Adipose tissue (tissue), 3 donors: ENCODE data around the gene SPAG16. TPM values are rescaled to one million over a fixed set of nuclear protein-coding genes. Genes with fewer than 3 reads are reported as not detected.

Source experiments
- H3K27ac ChIP-seq: one replicate; pipeline ENCODE4 v1.5.1; 2013; ENCODE audit warnings: low read depth, low read length
- WGBS, 3 donors: extraction: QIAGEN DNeasy Blood & Tissue Kit; methylation state at CpG; one replicate each; pipeline ENCODE4 v1.1.7; 2013; 5-methylcytosine and 5-hydroxymethylcytosine counted together
- polyA plus RNA-seq, 3 donors: library from polyadenylated mRNA; stranded (reverse); fragments of 200-250 nt; gene quantifications; one replicate each; pipeline ENCODE4 v1.2.3, GENCODE V29; 2013
- donor health status: healthy with polysubstance abuse.
- donor health status: Bipolar disorder and iron deficiency.
- donor health status: healthy.

SPAG16 gene
- polyA plus RNA-seq, 3 donors = 8.1 to 22.7 (median 9.9) TPM

DNA sequence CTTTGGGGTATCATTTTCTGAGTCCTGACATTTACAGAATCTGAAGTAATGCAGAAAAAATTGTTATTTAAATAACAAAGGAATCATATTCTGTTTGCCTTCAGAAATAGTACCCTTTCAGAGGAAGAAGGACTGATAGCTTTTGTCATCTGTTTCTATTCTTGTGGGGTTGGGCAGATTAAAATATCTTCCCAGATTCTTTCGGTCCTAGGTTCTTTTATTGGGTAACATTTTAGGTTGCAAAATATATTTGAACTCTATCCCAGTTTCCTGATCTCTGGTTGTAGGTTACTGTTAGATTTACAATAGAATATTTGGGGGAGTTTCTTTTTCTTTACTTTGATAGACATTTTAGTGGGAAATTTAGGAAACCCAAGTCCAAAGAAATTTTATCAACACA lies 550.5 kb downstream of the SPAG16 start:
- WGBS, 3 donors = 48 to 69% (median 51%) methylated on average over 1 of the region's 1 CpG
- no peak overlapping the region for H3K27ac ChIP-seq

- 12 to 31% (median 28%) methylated on average over 1 of the region's 1 CpG for WGBS, 3 donors
- no peak overlapping the region for H3K27ac ChIP-seq
These were observed 562.6 kb downstream of the SPAG16 start for GRCh38 chr2:213846856-213847255.

DNA sequence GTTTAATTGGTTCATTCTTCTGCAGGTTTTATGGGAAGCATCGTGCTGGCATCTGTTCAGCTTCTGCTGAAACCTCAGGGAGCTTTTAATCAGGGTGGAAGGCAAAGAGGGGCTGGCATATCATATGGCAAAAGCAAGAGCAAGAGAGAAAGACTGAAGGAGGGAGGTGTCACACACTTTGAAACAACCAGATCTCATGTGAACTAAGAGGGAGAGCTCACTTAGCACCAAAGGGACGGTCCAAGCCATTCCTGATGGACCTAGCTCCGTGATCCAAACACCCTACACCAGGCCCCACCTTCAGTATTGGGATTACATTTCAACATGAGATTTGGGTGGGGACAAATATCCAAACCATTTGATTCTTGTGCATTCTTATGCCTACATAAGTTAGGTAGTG lies 563.1 kb downstream of the SPAG16 start:
- H3K27ac ChIP-seq = no peak overlapping the region
- 73 to 84% (median 82%) methylated on average over 3 of the region's 3 CpGs for WGBS, 3 donors

DNA sequence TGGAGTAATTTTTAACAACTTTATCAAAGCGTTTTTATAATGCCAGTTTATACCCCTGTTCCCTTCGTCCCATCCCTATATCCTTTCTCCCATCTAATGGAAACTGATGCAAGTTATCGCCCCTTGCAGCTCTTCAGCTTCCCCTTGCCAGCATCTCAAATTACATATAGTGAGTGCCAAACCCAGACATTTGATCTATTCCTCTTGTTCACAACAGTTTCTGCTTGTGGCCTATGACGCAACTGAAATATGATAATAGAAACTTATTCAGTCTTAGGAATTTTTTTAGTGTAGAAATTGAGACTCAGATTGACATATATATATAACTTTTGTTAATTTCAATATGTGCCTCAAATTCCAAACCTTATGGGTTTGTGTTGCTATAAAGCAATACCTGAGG lies 564.4 kb downstream of the SPAG16 start:
- no peak overlapping the region for H3K27ac ChIP-seq
- 54 to 68% (median 59%) methylated on average over 4 of the region's 4 CpGs for WGBS, 3 donors

GRCh38 chr2:213861638-213862037 lies 577.4 kb downstream of the SPAG16 start:
- no peak overlapping the region for H3K27ac ChIP-seq

DNA sequence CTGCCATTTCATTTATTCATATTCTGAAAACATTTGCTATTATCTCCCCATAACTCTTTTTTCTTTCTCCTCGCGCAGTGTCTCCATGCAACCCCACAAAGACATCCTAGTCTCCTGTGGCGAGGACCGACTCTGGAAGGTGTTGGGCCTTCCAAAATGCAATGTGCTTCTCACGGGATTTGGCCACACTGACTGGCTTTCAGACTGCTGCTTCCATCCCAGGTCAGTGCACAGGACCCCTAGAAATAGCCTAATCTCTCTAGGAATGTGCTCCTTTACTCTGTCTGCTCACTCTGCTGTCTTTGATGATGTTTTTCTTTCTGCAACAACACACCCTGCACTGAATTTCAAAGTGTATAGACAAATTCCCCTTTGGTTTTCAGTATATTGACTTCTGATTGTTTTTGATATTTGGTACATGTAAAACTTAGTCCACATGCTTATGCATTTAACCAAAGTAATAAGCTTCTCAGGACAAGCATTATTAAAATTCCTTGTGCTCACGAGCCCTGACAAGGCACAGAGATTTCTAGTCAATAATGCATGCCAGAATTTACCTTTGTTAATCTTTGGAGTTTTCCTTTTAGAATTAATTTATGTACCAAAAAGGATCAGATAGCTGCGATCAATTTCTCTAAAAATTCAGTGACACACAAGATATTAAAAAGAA lies 578.3 kb downstream of the SPAG16 start:
- H3K27ac ChIP-seq = no peak overlapping the region
- WGBS, 3 donors = 80 to 82% (median 81%) methylated on average over 7 of the region's 7 CpGs

DNA sequence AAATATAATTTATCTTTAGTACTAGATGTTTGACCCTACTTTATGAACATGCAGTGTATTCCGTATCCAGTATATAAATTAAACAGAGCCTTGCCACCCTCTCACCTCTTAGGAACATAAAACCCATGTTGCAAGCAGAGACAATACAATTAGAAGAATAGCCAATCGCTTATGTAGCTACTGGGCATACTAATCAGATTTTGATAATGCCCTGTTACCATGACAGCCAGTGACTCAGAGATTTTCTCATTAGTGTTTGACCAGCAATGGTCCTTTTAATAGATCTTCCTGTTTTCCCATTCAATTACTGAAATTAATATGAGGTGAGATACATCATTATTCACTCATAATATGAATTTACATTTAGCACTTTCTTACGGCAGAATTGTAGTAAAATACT lies 579.3 kb downstream of the SPAG16 start:
- H3K27ac ChIP-seq = no peak overlapping the region
- 53 to 70% (median 69%) methylated on average over 3 of the region's 3 CpGs for WGBS, 3 donors

GRCh38 chr2:213868526-213868925 lies 584.3 kb downstream of the SPAG16 start:
- 0 to 36% (median 0%) methylated on average over 1 of the region's 1 CpG for WGBS, 3 donors
- no peak overlapping the region for H3K27ac ChIP-seq

DNA sequence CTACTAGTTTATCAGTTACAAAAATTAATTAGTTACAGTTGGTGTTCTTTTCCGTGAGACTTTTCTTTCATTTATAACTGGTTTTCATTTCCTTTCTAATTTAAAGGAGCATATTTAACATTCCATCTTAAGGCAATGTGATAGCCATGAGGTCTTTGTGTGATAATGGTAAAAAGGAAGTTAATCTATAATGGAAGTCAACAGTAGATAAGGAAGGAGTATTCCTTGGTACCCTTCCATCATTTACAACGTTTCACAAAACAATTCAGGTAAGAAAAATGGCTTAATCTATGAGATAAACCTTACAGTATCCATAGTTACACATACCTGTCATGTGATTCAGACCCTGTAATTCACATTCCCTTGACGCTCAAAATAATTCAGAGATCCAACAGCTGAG lies 601.2 kb downstream of the SPAG16 start:
- 27 to 61% (median 58%) methylated on average over 3 of the region's 3 CpGs for WGBS, 3 donors
- no peak overlapping the region for H3K27ac ChIP-seq

DNA sequence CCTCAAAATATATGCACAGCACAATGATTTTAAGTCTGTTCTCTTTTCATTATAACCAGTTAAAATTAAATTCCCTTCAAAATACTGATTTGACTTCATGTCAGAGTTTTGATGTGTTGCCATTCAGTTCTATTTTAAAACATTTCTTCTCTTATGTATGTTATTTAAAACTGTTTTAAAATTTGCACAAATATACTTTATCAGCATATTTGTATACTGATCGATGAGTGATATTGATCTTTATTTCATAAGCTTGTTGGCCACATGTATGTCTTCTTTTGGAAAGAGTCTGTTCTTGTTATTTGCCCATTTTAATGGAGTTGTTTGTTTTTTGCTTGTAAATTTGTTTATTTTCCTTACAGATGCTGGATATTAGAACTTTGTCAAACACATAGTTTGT lies 630.2 kb downstream of the SPAG16 start:
- no peak overlapping the region for H3K27ac ChIP-seq
- 0% methylated on average over 1 of the region's 1 CpG for WGBS, 3 donors

DNA sequence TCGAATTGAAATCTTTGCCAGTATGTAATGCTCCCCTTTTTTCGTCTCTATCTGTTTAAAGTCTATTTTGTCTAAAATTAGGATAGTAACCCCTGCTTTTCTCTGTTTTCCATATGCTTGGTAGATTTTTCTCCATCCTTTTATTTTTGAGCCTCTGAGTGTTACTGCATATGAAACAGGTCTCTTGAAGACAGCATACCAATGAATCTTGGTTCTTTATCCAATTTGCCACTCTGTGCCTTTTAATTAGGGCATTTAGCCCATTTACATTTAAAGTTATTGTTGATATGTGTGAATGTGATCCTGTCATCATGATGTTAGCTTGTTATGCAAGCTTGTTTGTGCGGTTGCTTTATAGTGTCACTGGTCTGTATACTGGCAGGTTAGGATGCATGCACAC lies 635.8 kb downstream of the SPAG16 start:
- 62 to 72% (median 63%) methylated on average over 3 of the region's 3 CpGs for WGBS, 3 donors
- H3K27ac ChIP-seq = no peak overlapping the region

DNA sequence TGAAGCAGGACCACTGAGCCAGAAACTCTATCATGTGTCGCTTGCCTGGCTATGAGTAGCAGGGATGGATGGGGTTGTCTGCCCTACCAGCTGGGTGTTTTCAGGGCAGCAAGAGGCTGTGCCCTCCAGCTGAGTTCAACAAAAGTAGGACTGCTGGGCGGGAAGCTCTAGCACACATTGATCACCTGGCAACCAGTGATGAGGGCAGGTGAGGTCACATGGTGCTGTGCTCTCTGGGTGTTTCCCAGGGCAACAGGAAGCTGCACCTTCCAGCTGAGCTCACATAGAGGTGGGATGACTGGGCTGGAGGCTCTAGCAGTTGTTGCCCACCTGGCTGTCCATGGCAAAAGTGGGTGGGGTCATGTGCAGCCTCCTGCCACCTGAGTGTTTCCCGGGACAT lies 639.3 kb downstream of the SPAG16 start:
- H3K27ac ChIP-seq = no peak overlapping the region
- 60 to 79% (median 77%) methylated on average over 3 of the region's 3 CpGs for WGBS, 3 donors

DNA sequence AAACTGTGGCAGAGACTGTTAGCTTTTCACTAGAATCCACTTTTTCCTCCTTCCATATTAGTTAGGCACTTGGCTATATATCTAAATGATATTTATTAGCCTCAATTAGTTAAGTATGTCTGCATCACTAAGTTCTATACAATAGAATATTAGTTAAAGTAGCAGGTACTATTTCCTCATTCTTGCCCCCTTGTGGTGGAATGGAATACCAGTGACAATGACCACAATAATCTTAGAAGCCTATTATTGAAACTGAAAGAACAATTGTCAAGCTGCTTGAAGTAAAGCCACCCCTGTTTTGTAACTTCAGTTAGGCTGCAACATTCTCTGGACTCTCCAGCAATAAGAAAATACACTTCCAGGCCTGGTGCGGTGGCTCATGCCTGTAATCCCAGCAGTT lies 650.3 kb downstream of the SPAG16 start:
- no peak overlapping the region for H3K27ac ChIP-seq
- 85 to 96% (median 95%) methylated on average over 1 of the region's 1 CpG for WGBS, 3 donors

- 75 to 81% (median 78%) methylated on average over 2 of the region's 2 CpGs for WGBS, 3 donors
- no peak overlapping the region for H3K27ac ChIP-seq
These were observed 673.8 kb downstream of the SPAG16 start for GRCh38 chr2:213958086-213958485.

DNA sequence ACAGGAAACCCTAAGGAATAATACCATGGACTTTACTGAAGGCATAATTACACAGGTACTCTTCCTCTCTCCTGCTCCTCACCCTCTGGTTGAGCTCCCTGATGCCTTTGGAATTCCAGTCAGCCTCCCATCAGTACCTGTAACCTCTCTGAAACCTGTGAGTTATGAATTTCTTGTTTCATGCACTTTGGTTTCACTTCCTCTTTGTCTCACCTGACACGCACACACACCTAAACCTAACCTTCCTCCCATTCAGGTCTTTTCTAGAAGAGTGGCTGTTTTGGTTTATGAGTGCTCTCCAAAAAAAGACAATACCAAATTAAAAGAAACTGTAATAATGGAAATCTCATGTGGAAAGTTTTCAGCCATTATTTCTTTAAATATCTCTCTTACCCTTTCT lies 675.3 kb downstream of the SPAG16 start:
- WGBS, 3 donors = 77 to 95% (median 86%) methylated on average over 1 of the region's 1 CpG
- H3K27ac ChIP-seq = no peak overlapping the region

DNA sequence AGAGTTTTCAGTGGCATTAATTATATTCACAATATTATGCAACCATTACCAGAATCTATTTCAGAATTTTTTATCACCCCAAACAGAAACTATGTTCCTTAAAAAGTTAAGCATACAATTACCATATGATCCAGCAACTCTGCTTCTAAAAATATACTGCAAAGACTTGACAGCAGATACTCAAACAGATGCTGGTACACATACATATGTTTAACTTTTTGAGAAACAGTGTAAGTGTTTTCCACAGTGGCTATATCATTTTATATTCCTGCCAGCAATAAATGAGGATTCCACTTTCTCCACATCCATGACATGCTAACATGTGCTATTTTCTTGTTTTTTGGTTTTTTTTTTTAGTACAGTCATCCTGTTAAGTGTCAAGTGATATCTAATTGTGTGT lies 687.3 kb downstream of the SPAG16 start:
- H3K27ac ChIP-seq = no peak overlapping the region

- WGBS, 3 donors = 71 to 77% (median 72%) methylated on average over 3 of the region's 3 CpGs
- no peak overlapping the region for H3K27ac ChIP-seq
These were observed 696.6 kb downstream of the SPAG16 start for GRCh38 chr2:213980883-213981282.

DNA sequence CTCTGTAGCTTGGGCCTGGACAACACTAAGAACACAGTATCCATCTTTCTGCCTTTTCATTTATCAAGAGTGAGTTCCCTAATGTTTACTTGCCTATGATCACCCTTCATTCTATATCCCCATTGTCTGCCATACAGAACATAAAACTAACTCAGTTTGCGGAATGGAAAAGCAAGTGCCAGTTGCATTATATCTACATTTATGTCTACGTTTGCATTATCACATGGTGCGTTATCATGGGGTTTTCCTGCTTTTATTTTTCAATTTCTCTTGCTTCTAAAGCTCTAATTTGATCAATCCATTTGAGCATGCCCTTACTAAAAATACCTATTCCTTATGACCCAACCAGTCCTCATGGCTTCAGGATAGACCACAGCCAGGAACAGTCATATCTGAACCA lies 704.9 kb downstream of the SPAG16 start:
- 83 to 96% (median 89%) methylated on average over 3 of the region's 3 CpGs for WGBS, 3 donors
- no peak overlapping the region for H3K27ac ChIP-seq

- no peak overlapping the region for H3K27ac ChIP-seq
- 82 to 94% (median 89%) methylated on average over 5 of the region's 5 CpGs for WGBS, 3 donors
These were observed 707.3 kb downstream of the SPAG16 start for GRCh38 chr2:213991453-213992108.

DNA sequence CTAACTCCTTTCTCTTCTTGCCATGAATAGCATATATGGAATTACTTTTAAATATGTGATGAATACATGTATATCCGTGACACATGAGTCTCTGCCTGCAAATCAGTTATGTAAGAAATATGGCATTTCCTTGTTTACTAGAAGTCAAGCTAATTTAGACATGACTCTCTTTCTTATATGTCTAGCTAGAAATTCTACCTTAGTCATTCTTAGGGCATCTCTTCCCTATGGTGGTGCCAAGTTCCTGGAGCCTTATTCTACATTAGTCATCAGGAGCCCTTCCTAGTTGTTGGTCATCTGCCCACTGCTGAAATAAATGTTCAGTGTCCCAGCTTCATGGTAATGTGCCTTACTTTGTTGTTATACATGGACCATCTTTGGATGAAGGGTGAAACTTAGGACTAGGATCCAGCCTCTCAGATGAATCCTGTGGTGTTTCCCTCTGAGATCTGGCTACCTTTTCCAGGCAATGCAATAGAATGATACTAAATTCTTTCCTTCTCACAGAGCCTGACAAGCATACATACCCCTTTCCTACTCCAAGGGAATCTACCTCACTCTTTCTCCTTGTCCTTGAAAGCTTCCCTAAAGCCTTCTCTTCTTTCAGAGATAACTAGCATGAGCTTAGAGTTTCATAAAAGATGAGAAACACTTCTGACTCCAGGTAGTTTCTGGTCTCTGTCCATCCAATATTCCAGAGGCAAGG lies 711.3 kb downstream of the SPAG16 start:
- WGBS, 3 donors = 45 to 80% (median 80%) methylated on average over 1 of the region's 1 CpG
- H3K27ac ChIP-seq = no peak overlapping the region
